Mucosa of gallbladder (tissue), 1 donor: ENCODE results near the gene ECEL1. TPM values are rescaled to one million over a fixed set of nuclear protein-coding genes. Genes with fewer than 3 reads are reported as not detected.

ENCODE experiments used
- DNase-seq: peaks from one replicate; pipeline ENCODE4 v3.0.0-alpha.2; 2020; ENCODE audit warnings: low spot score
- total RNA-seq: library from RNA; stranded (reverse); gene quantifications from one replicate; pipeline ENCODE4 v1.2.1, GENCODE V29; 2021
- donor health status: DM: no; HTN: no; CAD: no.

ECEL1 gene
- total RNA-seq, 1 donor from 2014 or later, result 0.35 TPM

- DNase-seq, result no peak
Measured at GRCh38 chr2:232497348-232497747, 9.7 kb upstream of the ECEL1 start.

DNA sequence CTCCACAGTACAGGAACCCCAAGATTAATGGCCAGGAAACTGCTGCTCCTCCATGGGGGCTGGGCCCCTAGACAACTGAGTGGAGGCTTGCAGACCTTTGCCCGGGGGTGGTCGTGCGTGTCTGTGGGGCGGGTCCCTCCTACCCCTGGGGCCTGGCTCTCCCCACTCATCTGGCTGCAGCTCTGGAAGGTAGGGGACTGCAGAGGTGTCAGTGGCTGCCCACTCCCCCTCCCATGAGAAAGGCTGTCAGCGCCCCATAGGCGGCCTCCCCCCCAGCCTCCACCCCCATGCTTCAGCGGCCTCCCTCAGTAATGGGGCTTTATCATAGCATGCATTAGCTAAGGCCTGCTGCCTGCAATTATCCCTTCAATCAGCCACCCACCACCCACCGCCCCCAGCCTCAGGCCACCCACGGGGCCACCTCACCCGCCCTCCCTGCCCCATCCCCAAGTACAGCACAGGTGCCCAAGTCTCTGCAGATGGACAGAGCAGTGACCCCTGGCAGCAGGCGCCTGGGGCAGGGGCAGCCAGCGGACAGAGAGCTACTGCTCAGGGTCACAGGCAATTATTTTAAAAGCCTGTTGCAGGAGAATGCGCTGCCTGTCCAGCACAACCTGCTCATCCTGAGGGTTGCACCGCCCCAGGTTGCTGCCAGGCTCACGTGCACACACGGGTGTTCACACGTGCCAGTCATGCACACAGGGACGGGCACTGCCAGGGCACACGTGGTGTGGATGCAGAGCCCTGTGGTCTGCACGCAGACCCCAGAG, 9.1 kb upstream of the ECEL1 start:
- no peak for DNase-seq

DNA sequence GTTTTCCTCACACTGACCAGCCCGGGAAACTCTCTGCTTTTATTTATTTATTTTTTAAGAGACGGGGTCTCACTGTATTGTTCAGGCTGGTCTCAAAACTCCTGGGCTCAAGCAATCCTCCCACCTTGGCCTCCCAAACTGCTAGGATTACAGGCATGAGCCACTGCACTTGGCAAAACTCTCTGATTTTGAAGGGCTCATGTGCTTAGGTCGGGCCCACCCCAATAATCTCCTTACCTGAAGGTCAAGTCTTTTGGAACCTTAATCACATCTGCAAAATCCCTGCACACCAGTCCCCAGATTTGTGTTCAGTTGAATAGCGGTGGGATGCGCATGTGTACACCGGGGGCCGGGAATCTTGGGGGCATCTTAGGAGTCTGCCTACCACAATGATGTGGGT, 7.7 kb upstream of the ECEL1 start:
- DNase-seq, result no peak

- DNase-seq, result no peak
Measured at GRCh38 chr2:232494542-232494941, 6.9 kb upstream of the ECEL1 start.

DNA sequence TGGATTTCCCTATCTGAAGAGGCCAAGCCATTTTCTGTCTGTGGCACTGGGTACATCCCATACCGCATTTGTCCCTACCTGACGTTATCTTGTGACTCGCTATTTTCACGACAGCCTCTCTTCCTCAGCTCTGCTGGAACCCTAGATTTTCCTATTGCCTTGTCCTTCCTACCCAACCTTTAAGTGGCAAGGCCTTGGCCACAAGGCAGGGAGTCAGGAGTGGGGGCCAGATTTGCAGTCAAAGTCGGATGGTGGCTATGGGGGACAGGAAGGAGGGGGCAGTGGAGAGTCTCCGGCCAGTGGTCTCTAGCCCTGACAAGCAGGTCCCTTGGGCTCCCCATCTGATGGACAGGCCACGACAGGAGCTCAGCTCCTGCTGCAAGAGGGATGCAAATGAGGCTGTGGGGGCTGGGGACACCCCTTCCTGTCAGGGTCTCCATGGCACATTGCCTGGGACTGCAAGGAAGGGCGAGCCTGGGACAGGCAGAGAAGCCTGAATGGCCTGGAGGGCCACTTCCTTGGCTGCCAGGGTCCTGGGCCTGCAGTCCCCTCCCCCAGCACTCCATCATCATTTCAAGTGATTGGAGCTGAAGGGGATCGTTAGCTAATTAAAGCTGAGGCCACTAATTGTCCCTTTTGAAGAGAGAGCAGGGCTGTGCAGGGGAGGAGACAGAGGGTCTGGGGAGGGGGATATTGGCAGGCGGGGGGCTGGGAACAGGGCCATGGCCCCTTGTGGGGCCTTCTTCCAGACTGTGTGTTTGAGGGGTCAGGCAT, 6.3 kb upstream of the ECEL1 start:
- no peak for DNase-seq

GRCh38 chr2:232492963-232493700, 5.5 kb upstream of the ECEL1 start:
- no peak for DNase-seq

GRCh38 chr2:232492236-232492848, 4.7 kb upstream of the ECEL1 start:
- no peak for DNase-seq

GRCh38 chr2:232491139-232491780, 3.6 kb upstream of the ECEL1 start:
- DNase-seq, result no peak

DNA sequence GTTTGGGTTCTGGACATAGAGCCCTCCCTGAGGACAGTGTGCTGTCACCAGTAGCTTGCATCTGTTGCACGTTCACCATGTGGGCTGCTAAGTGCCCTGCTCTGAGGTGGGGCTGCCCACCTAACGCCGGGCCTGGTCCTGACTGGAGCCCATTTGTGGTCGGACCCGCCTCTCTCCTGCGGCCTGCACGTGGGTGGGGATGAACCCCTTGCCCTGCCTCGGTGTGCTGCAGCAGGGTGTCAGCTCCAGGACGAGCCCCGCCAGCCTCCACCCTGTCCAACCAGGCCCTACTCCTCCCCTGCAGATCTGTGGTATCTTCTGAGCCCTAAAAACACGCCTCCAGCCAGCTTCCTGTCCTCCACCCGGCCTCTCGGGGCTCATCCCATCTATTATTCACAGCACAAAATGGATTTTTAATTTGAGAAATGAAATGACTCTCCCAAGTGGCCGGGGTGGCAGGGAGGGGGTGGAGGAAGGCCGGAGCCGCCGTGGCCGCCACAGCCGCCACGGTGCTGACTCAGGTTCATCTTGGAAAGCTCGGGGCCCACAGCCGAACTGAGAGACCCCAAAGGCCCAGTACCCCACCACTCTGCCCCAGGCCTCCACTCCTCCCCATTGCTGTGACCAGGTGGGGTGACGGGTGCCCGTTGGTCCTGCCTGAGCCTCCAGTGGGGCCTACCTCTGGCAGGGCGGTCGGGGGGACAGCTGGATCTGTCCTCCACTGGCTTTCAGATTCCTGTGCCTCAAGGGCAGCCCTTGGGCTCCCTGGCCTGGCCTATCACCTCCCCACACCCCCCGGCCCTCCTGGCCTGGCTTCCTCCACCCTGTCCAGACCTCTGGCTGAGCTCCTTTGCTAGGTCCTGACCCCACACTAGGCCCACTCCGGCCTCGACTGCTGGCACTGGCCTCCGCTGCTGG, 2.8 kb upstream of the ECEL1 start:
- no peak for DNase-seq

GRCh38 chr2:232489516-232490220, 2.0 kb upstream of the ECEL1 start:
- no peak for DNase-seq

DNA sequence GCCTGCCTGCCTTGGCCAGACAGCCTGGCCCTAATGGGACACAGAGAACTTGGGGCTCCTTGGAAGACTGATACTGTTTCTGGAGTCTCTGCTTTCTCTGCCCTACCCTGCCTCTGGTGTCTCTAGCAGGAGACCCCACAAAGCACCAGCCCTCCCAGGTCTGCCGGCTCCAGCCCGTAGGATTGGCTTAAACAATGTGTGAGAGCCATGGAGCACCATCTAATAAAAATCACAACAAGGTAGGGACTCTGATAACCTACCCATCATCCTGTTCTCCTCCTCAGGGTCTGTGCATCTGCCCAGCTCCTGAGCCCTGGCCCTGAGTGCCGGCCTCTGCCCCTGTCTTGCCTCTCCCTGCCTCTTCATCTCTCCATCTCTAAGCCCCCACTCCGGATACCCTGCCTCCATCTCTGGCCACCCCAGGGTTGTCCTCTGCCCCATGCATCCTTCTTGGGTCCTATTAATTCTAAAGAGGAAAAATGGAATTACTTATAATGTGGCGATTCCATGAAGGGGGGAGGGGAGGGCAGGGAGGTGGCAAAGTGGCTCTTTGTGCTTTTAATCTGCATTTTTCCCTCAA, 1.2 kb upstream of the ECEL1 start:
- DNase-seq, result no peak

DNA sequence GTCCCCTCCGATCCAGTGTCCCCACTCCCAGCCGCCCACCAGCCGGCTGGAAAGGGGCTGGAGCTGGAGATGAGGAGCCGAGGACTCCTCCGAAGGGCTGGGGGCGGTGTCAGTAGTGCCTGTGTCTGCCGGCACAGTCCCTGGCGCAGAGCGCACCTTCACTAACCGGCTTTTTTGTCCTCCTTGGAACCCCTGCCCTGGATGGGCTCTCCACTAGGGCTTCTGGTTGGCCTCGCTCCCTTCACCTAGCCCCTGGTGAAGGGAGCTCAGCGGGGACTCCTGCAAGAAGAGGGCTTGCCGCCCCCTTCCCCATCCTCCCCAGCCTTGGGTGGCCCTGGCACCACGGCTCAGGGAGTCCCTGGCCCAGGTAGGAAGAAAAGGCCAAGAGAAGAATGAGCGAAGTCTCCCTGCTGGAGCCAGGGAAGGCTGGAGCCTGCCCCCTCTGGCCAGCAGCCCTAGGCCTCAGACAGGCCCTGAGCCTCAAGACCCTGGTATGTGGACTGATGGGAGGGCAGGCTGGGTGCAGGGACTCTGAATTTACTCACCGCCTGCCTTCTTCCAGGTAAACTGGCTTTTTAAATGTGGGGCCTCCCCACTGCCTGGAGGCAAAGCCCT, 570 bp upstream of the ECEL1 start:
- no peak for DNase-seq

DNA sequence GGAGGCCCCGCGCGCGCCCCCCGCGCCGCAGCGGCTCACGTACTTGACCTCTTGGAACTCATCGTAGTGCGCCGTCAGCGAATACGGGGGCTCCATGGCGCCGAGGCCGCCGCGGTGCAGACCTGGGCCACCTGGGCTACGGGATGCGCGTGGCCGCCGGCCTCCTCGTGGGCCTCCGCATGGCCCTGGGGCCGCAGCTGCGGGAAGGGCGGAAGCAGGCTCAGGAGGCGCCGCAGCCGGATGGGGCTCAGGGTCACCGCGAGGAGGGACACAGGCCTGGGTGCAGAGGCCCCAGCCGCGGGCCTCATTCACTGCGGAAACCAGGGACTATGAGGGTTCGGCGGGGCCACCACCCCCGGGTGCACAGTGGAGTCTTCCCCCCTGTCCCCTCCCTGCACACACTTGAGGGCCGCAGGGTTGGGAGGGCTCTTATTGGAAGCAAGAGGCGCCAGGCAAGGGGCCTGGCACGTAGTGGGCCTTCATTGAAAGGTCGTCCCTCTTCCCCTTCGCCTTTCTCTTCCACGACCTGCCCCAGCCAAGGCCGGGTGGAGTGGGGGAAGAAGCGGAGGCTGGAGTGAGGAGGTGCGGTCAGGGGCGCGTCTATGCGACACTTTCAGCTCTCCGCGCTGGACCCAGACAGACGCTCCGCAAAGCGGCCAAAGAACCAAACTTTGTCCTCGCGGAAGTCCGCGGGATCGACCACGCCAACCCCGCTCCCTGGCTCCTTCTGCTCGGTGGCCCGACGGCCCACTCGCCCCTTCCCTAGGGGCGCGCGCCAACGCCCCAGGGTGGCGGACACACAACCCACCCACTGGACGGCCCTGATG, 863 bp downstream of the ECEL1 start:
- DNase-seq, result no peak

DNA sequence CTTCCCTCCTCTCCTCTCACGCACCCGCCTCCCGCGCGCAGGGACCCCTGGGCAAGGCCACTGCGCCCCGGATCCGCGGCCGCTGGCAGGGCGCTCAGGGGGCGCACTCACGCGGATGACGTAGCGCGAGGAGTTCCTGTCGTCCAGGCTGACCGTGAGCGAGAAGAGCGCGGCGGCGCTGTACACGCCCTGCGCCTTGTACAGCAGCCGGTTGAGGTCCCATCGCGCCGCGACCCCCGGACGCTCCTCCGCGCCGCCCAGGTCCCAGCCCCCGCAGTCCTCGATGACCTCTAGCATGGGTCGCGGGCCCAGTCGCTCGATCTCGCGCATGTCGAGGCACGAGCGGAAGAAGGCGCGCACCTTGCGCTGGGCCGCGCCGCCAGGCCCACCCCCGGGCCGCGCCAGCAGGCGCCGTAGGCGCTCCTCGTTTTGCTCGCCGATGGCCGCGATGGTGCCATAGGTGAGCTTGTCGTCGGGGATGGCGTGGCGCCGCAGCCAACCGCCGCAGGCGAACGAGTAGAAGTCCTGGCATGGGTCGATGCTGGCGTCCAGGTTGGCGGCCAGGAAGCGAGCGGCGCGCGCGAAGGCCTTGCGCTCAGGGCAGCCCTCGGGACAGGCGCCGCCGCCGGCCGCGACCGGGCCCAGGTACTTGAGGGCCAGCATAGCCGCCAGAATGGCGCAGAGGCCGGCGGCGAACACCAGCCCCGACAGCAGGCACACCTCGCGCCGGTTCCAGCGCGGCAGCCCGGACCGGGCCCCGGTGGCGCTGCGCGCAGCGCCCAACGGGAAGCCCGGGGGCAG, 1.7 kb downstream of the ECEL1 start:
- DNase-seq, result no peak

DNA sequence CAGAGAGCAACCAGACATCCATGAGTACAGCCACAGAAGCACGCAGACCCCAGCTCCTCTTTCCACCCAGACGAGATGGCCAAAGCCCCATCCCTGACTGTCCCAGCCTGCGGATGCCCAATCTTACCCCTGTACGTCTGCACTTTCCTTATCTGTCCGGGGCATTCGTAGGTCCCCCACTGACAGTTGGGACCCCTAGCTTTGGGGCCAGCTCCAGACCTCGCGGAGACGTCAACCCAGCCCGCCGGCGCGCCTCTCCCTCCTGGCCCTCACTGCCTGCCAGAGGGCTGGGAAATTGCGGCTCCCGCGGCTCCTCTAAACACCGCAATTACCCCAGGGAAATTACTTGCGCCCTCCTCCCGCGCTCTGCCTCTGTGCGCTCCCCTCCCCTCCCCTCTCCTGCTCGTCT, 2.3 kb downstream of the ECEL1 start:
- no peak for DNase-seq

DNA sequence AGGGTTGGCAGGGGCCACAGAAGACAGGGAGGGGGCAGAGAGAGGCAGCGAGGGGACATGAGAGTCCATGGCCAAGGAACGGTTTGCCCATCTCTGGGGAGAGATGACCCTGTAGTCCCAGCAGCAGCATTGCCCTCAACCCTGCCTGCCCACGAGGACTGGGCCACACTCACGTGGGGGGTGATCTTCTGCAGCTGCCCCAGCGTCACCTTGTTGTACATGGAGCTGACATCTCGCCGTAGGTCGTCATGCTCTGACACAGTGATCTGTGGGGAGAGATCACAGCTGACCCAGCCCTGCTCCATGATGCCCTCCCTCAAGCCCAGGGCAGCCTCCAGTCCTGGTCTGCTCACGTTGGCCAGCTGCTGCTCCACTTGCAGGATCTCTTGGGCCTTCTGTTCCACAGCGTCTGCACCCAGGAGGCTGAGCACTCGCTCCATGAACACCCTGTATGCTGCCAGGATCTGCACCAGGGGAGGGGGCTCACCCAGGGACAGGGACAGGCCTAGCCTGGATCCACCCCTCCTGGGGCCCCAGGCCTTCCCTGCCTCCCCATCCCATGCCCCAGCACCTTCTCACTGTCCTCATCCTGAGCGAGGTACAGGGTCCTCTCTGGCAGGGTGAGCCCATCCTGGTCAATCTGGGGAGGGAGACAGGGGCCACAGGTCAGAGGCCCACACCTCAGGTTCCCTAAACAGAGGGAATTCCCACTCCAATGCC, 2.8 kb downstream of the ECEL1 start:
- DNase-seq, result no peak
